Testis (tissue), 3 donors: ENCODE measurements around the gene ITGB5. TPM values are rescaled to one million over a fixed set of nuclear protein-coding genes. Genes with fewer than 3 reads are reported as not detected.

ENCODE experiments used
- DNase-seq: peaks from one replicate; pipeline ENCODE4 v3.0.0-alpha.2; 2019
- H3K27ac ChIP-seq, 2 donors: fragments of 200-600 bp; sonication (generic); one replicate each; pipeline ENCODE4 v1.5.1; 2019
- H3K27me3 ChIP-seq: fragments of 200-600 bp; sonication (generic); one replicate; pipeline ENCODE4 v1.5.1; 2019
- H3K36me3 ChIP-seq: fragments of 200-600 bp; sonication (generic); one replicate; pipeline ENCODE4 v1.5.1; 2017; ENCODE audit warnings: low read depth; ENCODE audit errors: missing control alignments
- H3K4me1 ChIP-seq: fragments of 200-600 bp; sonication (generic); one replicate; pipeline ENCODE4 v1.5.1; 2019
- H3K4me3 ChIP-seq, 2 donors: fragments of 200-600 bp; sonication (generic); one replicate each; pipeline ENCODE4 v1.5.1; 2017 to 2019
- H3K9me3 ChIP-seq: fragments of 200-600 bp; sonication (generic); one replicate; pipeline ENCODE4 v1.5.1; 2017
- POLR2A ChIP-seq: fragments of 450-650 bp; IDR thresholded peaks from one replicate; pipeline ENCODE4 v1.6.1; 2017; ENCODE audit warnings: antibody characterized with exemption, mild to moderate bottlenecking, moderate library complexity
- WGBS, 2 donors: methylation state at CpG; one replicate each; pipeline ENCODE4 v1.1.5; 2018; 5-methylcytosine and 5-hydroxymethylcytosine counted together
- intact Hi-C: fragments of 100-400 bp; cut with DNase I; formaldehyde crosslinking; loops from one replicate; pipeline ENCODE4 v1.15.1; 2023; ENCODE audit warnings: low total_unique reads
- polyA plus RNA-seq: library from polyadenylated mRNA; stranded (reverse); fragments of 350-450 nt; fragmentation: Illumina TruSeq; extraction: RNeasy Lipid Tissue Mini Kit (QIAGEN cat#74804); gene quantifications from one replicate; pipeline ENCODE4 v1.2.3, GENCODE V29; 2014; ENCODE audit warnings: low read depth, low replicate concordance; ENCODE audit not compliant: insufficient read depth
- total RNA-seq, 2 donors: library from RNA; depleted of rRNA; stranded (reverse); fragments of >200 nt; gene quantifications; one replicate each; pipeline ENCODE4 v1.2.3, GENCODE V29; 2016
- TF ChIP-seq, protein P1 (sequence below), 3 experiments: fragments of 450-650 bp in 2 of 3; fragments of 200-600 bp in 1 of 3; sonication (generic) in 1 of 3; IDR thresholded peaks; one replicate each; pipeline ENCODE4 v1.5.1; 2016 to 2019; ENCODE audit warnings: antibody characterized with exemption in 3 of 3, mild to moderate bottlenecking in 2 of 3, moderate library complexity in 1 of 3

The ITGB5 gene
- total and polyA plus RNA-seq, 3 donors from 2014 or later: 46.0 to 101 (median 76.9) TPM

- no peak for TF ChIP-seq POLR2A
- TF ChIP-seq, protein P1, sequence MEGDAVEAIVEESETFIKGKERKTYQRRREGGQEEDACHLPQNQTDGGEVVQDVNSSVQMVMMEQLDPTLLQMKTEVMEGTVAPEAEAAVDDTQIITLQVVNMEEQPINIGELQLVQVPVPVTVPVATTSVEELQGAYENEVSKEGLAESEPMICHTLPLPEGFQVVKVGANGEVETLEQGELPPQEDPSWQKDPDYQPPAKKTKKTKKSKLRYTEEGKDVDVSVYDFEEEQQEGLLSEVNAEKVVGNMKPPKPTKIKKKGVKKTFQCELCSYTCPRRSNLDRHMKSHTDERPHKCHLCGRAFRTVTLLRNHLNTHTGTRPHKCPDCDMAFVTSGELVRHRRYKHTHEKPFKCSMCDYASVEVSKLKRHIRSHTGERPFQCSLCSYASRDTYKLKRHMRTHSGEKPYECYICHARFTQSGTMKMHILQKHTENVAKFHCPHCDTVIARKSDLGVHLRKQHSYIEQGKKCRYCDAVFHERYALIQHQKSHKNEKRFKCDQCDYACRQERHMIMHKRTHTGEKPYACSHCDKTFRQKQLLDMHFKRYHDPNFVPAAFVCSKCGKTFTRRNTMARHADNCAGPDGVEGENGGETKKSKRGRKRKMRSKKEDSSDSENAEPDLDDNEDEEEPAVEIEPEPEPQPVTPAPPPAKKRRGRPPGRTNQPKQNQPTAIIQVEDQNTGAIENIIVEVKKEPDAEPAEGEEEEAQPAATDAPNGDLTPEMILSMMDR (IDR thresholded peaks at IDR 0.05): no peak
- no peaks in the 10 kb centered on the region for H3K27me3 ChIP-seq
- no peak overlapping the region for H3K27ac ChIP-seq
- no peak overlapping the region for H3K4me3 ChIP-seq
- H3K4me1 ChIP-seq: no peaks in the 10 kb centered on the region
- DNase-seq: no peak
- no peaks in the 10 kb centered on the region for H3K9me3 ChIP-seq
- no peaks in the 10 kb centered on the region for H3K36me3 ChIP-seq
- intact Hi-C loops: no loop called here
These were observed 36.7 kb upstream of the ITGB5 start for GRCh38 chr3:124923833-124924232.

DNA sequence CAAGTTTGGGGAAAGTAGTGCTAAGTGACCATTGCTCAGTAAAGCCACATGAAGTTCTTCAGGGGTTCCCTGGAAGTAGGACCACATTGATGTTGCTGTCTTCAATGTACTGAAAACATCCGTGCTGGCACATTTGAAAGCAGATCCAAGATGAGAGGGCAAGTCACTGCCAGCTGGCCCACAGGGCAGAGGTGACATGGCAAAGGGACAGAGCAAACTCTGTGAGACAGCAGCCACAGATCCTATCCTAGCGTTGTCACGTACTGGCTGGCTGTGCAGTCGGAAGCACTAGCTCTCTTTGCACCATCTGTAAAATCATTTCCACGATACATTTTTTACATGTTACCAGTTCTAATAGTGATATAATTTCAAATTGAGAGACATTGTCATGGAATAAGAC is 33.6 kb upstream of the ITGB5 start:
- TF ChIP-seq, protein P1 (IDR thresholded peaks at IDR 0.05): no peak
- no peak for TF ChIP-seq POLR2A
- Histone ChIP-seq H3K27me3 (no peaks in the 10 kb centered on the region), H3K4me1 (no peaks in the 10 kb centered on the region), H3K27ac (no peak overlapping the region), H3K9me3 (no peaks in the 10 kb centered on the region), H3K36me3 (no peaks in the 10 kb centered on the region), H3K4me3 (no peak overlapping the region)
- no peak for DNase-seq
- intact Hi-C loops: no loop called here
- 90 to 93% methylated on average over 5 of the region's 5 CpGs for WGBS, 2 donors

DNA sequence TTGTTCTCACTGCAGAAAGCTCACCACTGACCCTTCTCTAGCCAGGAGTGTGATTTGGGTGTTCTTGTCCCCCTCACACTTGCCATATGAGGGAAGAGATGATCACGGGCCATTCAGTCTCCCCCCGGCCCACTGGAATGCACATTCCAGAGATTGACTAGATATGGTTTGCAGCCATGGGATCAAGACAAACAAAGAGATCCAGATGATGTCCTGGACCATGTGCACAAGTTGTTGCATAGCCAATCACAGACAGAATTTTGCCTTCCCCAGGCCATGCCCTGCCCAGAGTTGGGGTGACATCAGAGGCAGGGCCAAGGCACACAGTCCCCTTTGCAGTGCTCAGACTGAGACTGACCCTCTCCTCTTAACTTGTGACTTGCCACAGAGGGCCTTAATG is 32.6 kb upstream of the ITGB5 start:
- no peak overlapping the region for H3K27ac ChIP-seq
- WGBS, 2 donors: 56 to 58% methylated on average over 2 of the region's 2 CpGs
- no peaks in the 10 kb centered on the region for H3K4me1 ChIP-seq
- H3K4me3 ChIP-seq: no peak overlapping the region
- no peaks in the 10 kb centered on the region for H3K9me3 ChIP-seq
- H3K27me3 ChIP-seq: no peaks in the 10 kb centered on the region
- intact Hi-C loops: no loop called here
- TF ChIP-seq, protein P1 (IDR thresholded peaks at IDR 0.05): no peak
- no peak for TF ChIP-seq POLR2A
- H3K36me3 ChIP-seq: no peaks in the 10 kb centered on the region
- no peak for DNase-seq

- TF ChIP-seq POLR2A: no peak
- TF ChIP-seq, protein P1 (IDR thresholded peaks at IDR 0.05): no peak
- no peaks in the 10 kb centered on the region for H3K27me3 ChIP-seq
- no peaks in the 10 kb centered on the region for H3K36me3 ChIP-seq
- no peak overlapping the region for H3K27ac ChIP-seq
- H3K9me3 ChIP-seq: no peaks in the 10 kb centered on the region
- 95 to 98% methylated on average over 2 of the region's 2 CpGs for WGBS, 2 donors
- no peak overlapping the region for H3K4me3 ChIP-seq
- no peak for DNase-seq
- intact Hi-C loops: no loop called here
- H3K4me1 ChIP-seq: no peaks in the 10 kb centered on the region
These were observed 31.4 kb upstream of the ITGB5 start for GRCh38 chr3:124918524-124918923.

GRCh38 chr3:124916837-124917409 is 29.8 kb upstream of the ITGB5 start:
- H3K27ac ChIP-seq: no peak overlapping the region
- no peak for DNase-seq
- no peaks in the 10 kb centered on the region for H3K27me3 ChIP-seq
- 52 to 65% methylated on average over 8 of the region's 8 CpGs for WGBS, 2 donors
- TF ChIP-seq, protein P1 (IDR thresholded peaks at IDR 0.05): no peak
- TF ChIP-seq POLR2A: no peak
- no peaks in the 10 kb centered on the region for H3K9me3 ChIP-seq
- intact Hi-C loops: no loop called here
- no peaks in the 10 kb centered on the region for H3K36me3 ChIP-seq
- no peak overlapping the region for H3K4me3 ChIP-seq
- no peaks in the 10 kb centered on the region for H3K4me1 ChIP-seq
